HG03095 (cell line): Measurements from ENCODE around the gene BMP8A.
A peak's percentile ranks its signal among the peaks of the same experiment; 100 is the strongest.
"Not testable (repeated sequence)": the region's sequence is repeated elsewhere in the genome, so short reads cannot be mapped to it uniquely, and the experiment has no call there.

Source experiments
- ATAC-seq: cut with Tn5 transposase; IDR thresholded peaks from one replicate; pipeline ENCODE4 v1.9.1; 2021; ENCODE audit warnings: moderate library complexity; ENCODE audit not compliant: unreplicated experiment

The BMP8A gene

GRCh38 chr1:39478126-39478915, 13.1 kb upstream of the BMP8A start:
- ATAC-seq = no peak

GRCh38 chr1:39481289-39481688, 10.1 kb upstream of the BMP8A start:
- no peak for ATAC-seq

GRCh38 chr1:39483276-39483675, 8.2 kb upstream of the BMP8A start:
- ATAC-seq = no peak

- no peak for ATAC-seq
Observed at GRCh38 chr1:39484564-39484963, 6.9 kb upstream of the BMP8A start.

- ATAC-seq = no peak
Observed at GRCh38 chr1:39485046-39485803, 6.2 kb upstream of the BMP8A start.

GRCh38 chr1:39488012-39488545, 3.4 kb upstream of the BMP8A start:
- ATAC-seq = no peak

- ATAC-seq = no peak
Observed at GRCh38 chr1:39488793-39489566, 2.5 kb upstream of the BMP8A start.

- no peak for ATAC-seq
Observed at GRCh38 chr1:39489567-39490239, 1.7 kb upstream of the BMP8A start.

- ATAC-seq = peak; percentile 31
Observed at GRCh38 chr1:39490596-39491145, 765 bp upstream of the BMP8A start.

GRCh38 chr1:39492118-39493042, 944 bp downstream of the BMP8A start:
- ATAC-seq = not testable (repeated sequence)

GRCh38 chr1:39493043-39493810, 1.8 kb downstream of the BMP8A start:
- ATAC-seq = not testable (repeated sequence)

GRCh38 chr1:39494671-39495410, 3.4 kb downstream of the BMP8A start:
- no peak for ATAC-seq

GRCh38 chr1:39496520-39496919, 5.1 kb downstream of the BMP8A start:
- ATAC-seq = not testable (repeated sequence)

GRCh38 chr1:39497585-39497984, 6.1 kb downstream of the BMP8A start:
- ATAC-seq = no peak

GRCh38 chr1:39498096-39498710, 6.8 kb downstream of the BMP8A start:
- ATAC-seq = not testable (repeated sequence)

GRCh38 chr1:39498821-39499220, 7.4 kb downstream of the BMP8A start:
- ATAC-seq = not testable (repeated sequence)

- ATAC-seq = no peak
Observed at GRCh38 chr1:39499668-39500067, 8.2 kb downstream of the BMP8A start.
